ENCODE data around the gene SLC2A1.

DNA sequence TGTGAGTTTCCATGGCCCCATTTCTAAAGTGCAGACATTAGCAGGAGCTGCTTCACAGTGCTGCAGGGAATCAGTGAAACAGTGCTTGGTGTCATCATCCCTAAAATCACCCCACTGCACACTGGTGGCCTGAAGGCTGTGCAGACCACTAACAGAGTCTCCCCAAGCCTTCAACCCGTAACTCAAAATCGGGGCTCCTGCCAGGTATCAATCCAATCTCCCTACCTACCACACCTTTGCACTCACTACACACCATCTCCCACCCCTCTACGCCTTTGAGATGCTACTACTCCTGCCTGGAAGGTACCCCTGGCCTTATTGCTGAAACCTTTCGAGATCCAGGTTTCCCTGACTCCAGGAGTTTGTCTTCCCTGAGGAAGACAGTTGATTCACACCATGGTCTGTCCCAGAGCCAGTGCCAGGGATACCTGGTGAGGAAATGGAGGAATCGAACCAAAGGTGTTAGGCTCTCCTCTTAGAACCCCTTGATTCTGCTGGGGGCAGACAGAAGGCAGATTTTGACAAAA lies 25.5 kb downstream of the SLC2A1 start:
- TF ChIP-seq POLR2A (IDR thresholded peaks at IDR 0.05) = no peak
- TF ChIP-seq, protein P1, sequence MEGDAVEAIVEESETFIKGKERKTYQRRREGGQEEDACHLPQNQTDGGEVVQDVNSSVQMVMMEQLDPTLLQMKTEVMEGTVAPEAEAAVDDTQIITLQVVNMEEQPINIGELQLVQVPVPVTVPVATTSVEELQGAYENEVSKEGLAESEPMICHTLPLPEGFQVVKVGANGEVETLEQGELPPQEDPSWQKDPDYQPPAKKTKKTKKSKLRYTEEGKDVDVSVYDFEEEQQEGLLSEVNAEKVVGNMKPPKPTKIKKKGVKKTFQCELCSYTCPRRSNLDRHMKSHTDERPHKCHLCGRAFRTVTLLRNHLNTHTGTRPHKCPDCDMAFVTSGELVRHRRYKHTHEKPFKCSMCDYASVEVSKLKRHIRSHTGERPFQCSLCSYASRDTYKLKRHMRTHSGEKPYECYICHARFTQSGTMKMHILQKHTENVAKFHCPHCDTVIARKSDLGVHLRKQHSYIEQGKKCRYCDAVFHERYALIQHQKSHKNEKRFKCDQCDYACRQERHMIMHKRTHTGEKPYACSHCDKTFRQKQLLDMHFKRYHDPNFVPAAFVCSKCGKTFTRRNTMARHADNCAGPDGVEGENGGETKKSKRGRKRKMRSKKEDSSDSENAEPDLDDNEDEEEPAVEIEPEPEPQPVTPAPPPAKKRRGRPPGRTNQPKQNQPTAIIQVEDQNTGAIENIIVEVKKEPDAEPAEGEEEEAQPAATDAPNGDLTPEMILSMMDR (IDR thresholded peaks at IDR 0.05) = no peak
